ENCODE results near the gene CRIP1.

The CRIP1 gene

GRCh38 chr14:105453847-105454246 is 32.8 kb upstream of the CRIP1 start:
- Histone ChIP-seq H3K4me3 (ENCODE audit: low read length in 2 of 2) (no peak overlapping the region), H3K36me3 (ENCODE audit: control insufficient read depth in 2 of 2, insufficient read depth in 2 of 2, low read length in 2 of 2) (peaks cover 22 to 25% of the 10 kb centered on the region in 2 donors), H3K9ac (ENCODE audit: low read length in 2 of 2) (no peak overlapping the region), H3K27ac (ENCODE audit: low read length) (no peak overlapping the region), H3K4me1 (ENCODE audit: control insufficient read depth, insufficient read depth, low read length) (peaks cover 3% of the 10 kb centered on the region), H3K27me3 (ENCODE audit: control insufficient read depth in 1 of 2, insufficient read depth in 2 of 2, low read length in 2 of 2) (no peaks in the 10 kb centered on the region), H3K9me3 (ENCODE audit: control insufficient read depth in 2 of 2, low read length in 2 of 2) (no peaks in the 10 kb centered on the region)

GRCh38 chr14:105455086-105455640 is 31.5 kb upstream of the CRIP1 start:
- H3K27ac ChIP-seq (ENCODE audit: low read length), result no peak overlapping the region
- H3K27me3 ChIP-seq (ENCODE audit: control insufficient read depth in 1 of 2, insufficient read depth in 2 of 2, low read length in 2 of 2), result no peaks in the 10 kb centered on the region
- no peak overlapping the region for H3K4me3 ChIP-seq (ENCODE audit: low read length in 2 of 2)
- H3K4me1 ChIP-seq (ENCODE audit: control insufficient read depth, insufficient read depth, low read length), result no peaks in the 10 kb centered on the region
- no peaks in the 10 kb centered on the region for H3K9me3 ChIP-seq (ENCODE audit: control insufficient read depth in 2 of 2, low read length in 2 of 2)
- peaks cover 22 to 25% of the 10 kb centered on the region in 2 donors for H3K36me3 ChIP-seq (ENCODE audit: control insufficient read depth in 2 of 2, insufficient read depth in 2 of 2, low read length in 2 of 2)
- H3K9ac ChIP-seq (ENCODE audit: low read length in 2 of 2), result no peak overlapping the region

- H3K4me1 ChIP-seq (ENCODE audit: control insufficient read depth, insufficient read depth, low read length), result no peaks in the 10 kb centered on the region
- peaks cover 23 to 26% of the 10 kb centered on the region in 2 donors for H3K36me3 ChIP-seq (ENCODE audit: control insufficient read depth in 2 of 2, insufficient read depth in 2 of 2, low read length in 2 of 2)
- no peaks in the 10 kb centered on the region for H3K9me3 ChIP-seq (ENCODE audit: control insufficient read depth in 2 of 2, low read length in 2 of 2)
- no peak overlapping the region for H3K4me3 ChIP-seq (ENCODE audit: low read length in 2 of 2)
- H3K9ac ChIP-seq (ENCODE audit: low read length in 2 of 2), result no peak overlapping the region
- H3K27me3 ChIP-seq (ENCODE audit: control insufficient read depth in 1 of 2, insufficient read depth in 2 of 2, low read length in 2 of 2), result no peaks in the 10 kb centered on the region
- H3K27ac ChIP-seq (ENCODE audit: low read length), result no peak overlapping the region
Measured at GRCh38 chr14:105455766-105456660, 30.7 kb upstream of the CRIP1 start.

- H3K27ac ChIP-seq (ENCODE audit: low read length), result no peak overlapping the region
- no peaks in the 10 kb centered on the region for H3K4me1 ChIP-seq (ENCODE audit: control insufficient read depth, insufficient read depth, low read length)
- H3K27me3 ChIP-seq (ENCODE audit: control insufficient read depth in 1 of 2, insufficient read depth in 2 of 2, low read length in 2 of 2), result no peaks in the 10 kb centered on the region
- H3K4me3 ChIP-seq (ENCODE audit: low read length in 2 of 2), result no peak overlapping the region
- H3K36me3 ChIP-seq (ENCODE audit: control insufficient read depth in 2 of 2, insufficient read depth in 2 of 2, low read length in 2 of 2), result peaks cover 23 to 24% of the 10 kb centered on the region in 2 donors
- H3K9ac ChIP-seq (ENCODE audit: low read length in 2 of 2), result no peak overlapping the region
- no peaks in the 10 kb centered on the region for H3K9me3 ChIP-seq (ENCODE audit: control insufficient read depth in 2 of 2, low read length in 2 of 2)
Measured at GRCh38 chr14:105456736-105457617, 29.7 kb upstream of the CRIP1 start.

GRCh38 chr14:105458010-105458409 is 28.7 kb upstream of the CRIP1 start:
- Histone ChIP-seq H3K9ac (ENCODE audit: low read length in 2 of 2) (no peak overlapping the region), H3K27ac (ENCODE audit: low read length) (no peak overlapping the region), H3K4me1 (ENCODE audit: control insufficient read depth, insufficient read depth, low read length) (no peaks in the 10 kb centered on the region), H3K27me3 (ENCODE audit: control insufficient read depth in 1 of 2, insufficient read depth in 2 of 2, low read length in 2 of 2) (no peaks in the 10 kb centered on the region), H3K36me3 (ENCODE audit: control insufficient read depth in 2 of 2, insufficient read depth in 2 of 2, low read length in 2 of 2) (peaks cover 21 to 23% of the 10 kb centered on the region in 2 donors), H3K4me3 (ENCODE audit: low read length in 2 of 2) (no peak overlapping the region), H3K9me3 (ENCODE audit: control insufficient read depth in 2 of 2, low read length in 2 of 2) (no peaks in the 10 kb centered on the region)

GRCh38 chr14:105458571-105458970 is 28.1 kb upstream of the CRIP1 start:
- Histone ChIP-seq H3K9ac (ENCODE audit: low read length in 2 of 2) (no peak overlapping the region), H3K4me1 (ENCODE audit: control insufficient read depth, insufficient read depth, low read length) (no peaks in the 10 kb centered on the region), H3K27ac (ENCODE audit: low read length) (no peak overlapping the region), H3K9me3 (ENCODE audit: control insufficient read depth in 2 of 2, low read length in 2 of 2) (no peaks in the 10 kb centered on the region), H3K4me3 (ENCODE audit: low read length in 2 of 2) (no peak overlapping the region), H3K27me3 (ENCODE audit: control insufficient read depth in 1 of 2, insufficient read depth in 2 of 2, low read length in 2 of 2) (no peaks in the 10 kb centered on the region), H3K36me3 (ENCODE audit: control insufficient read depth in 2 of 2, insufficient read depth in 2 of 2, low read length in 2 of 2) (peaks cover 18 to 24% of the 10 kb centered on the region in 2 donors)

- Histone ChIP-seq H3K27ac (ENCODE audit: low read length) (no peak overlapping the region), H3K4me3 (ENCODE audit: low read length in 2 of 2) (no peak overlapping the region), H3K9ac (ENCODE audit: low read length in 2 of 2) (no peak overlapping the region), H3K36me3 (ENCODE audit: control insufficient read depth in 2 of 2, insufficient read depth in 2 of 2, low read length in 2 of 2) (peaks cover 23 to 26% of the 10 kb centered on the region in 2 donors), H3K9me3 (ENCODE audit: control insufficient read depth in 2 of 2, low read length in 2 of 2) (no peaks in the 10 kb centered on the region), H3K27me3 (ENCODE audit: control insufficient read depth in 1 of 2, insufficient read depth in 2 of 2, low read length in 2 of 2) (no peaks in the 10 kb centered on the region), H3K4me1 (ENCODE audit: control insufficient read depth, insufficient read depth, low read length) (no peaks in the 10 kb centered on the region)
Measured at GRCh38 chr14:105460116-105460515, 26.6 kb upstream of the CRIP1 start.

- Histone ChIP-seq H3K27ac (ENCODE audit: low read length) (no peak overlapping the region), H3K36me3 (ENCODE audit: control insufficient read depth in 2 of 2, insufficient read depth in 2 of 2, low read length in 2 of 2) (peaks cover 20 to 28% of the 10 kb centered on the region in 2 donors), H3K4me1 (ENCODE audit: control insufficient read depth, insufficient read depth, low read length) (no peaks in the 10 kb centered on the region), H3K4me3 (ENCODE audit: low read length in 2 of 2) (no peak overlapping the region), H3K9ac (ENCODE audit: low read length in 2 of 2) (no peak overlapping the region), H3K27me3 (ENCODE audit: control insufficient read depth in 1 of 2, insufficient read depth in 2 of 2, low read length in 2 of 2) (no peaks in the 10 kb centered on the region), H3K9me3 (ENCODE audit: control insufficient read depth in 2 of 2, low read length in 2 of 2) (no peaks in the 10 kb centered on the region)
Measured at GRCh38 chr14:105460616-105461015, 26.1 kb upstream of the CRIP1 start.

GRCh38 chr14:105461903-105462302 is 24.8 kb upstream of the CRIP1 start:
- H3K4me3 ChIP-seq (ENCODE audit: low read length in 2 of 2), result no peak overlapping the region
- no peak overlapping the region for H3K27ac ChIP-seq (ENCODE audit: low read length)
- no peaks in the 10 kb centered on the region for H3K4me1 ChIP-seq (ENCODE audit: control insufficient read depth, insufficient read depth, low read length)
- H3K27me3 ChIP-seq (ENCODE audit: control insufficient read depth in 1 of 2, insufficient read depth in 2 of 2, low read length in 2 of 2), result no peaks in the 10 kb centered on the region
- H3K36me3 ChIP-seq (ENCODE audit: control insufficient read depth in 2 of 2, insufficient read depth in 2 of 2, low read length in 2 of 2), result peaks cover 20 to 26% of the 10 kb centered on the region in 2 donors
- H3K9ac ChIP-seq (ENCODE audit: low read length in 2 of 2), result no peak overlapping the region
- H3K9me3 ChIP-seq (ENCODE audit: control insufficient read depth in 2 of 2, low read length in 2 of 2), result no peaks in the 10 kb centered on the region

- peaks cover 17 to 29% of the 10 kb centered on the region in 2 donors for H3K36me3 ChIP-seq (ENCODE audit: control insufficient read depth in 2 of 2, insufficient read depth in 2 of 2, low read length in 2 of 2)
- H3K9me3 ChIP-seq (ENCODE audit: control insufficient read depth in 2 of 2, low read length in 2 of 2), result no peaks in the 10 kb centered on the region
- H3K27me3 ChIP-seq (ENCODE audit: control insufficient read depth in 1 of 2, insufficient read depth in 2 of 2, low read length in 2 of 2), result no peaks in the 10 kb centered on the region
- H3K4me3 ChIP-seq (ENCODE audit: low read length in 2 of 2), result no peak overlapping the region
- peaks cover 15% of the 10 kb centered on the region for H3K4me1 ChIP-seq (ENCODE audit: control insufficient read depth, insufficient read depth, low read length)
- no peak overlapping the region for H3K27ac ChIP-seq (ENCODE audit: low read length)
- no peak overlapping the region for H3K9ac ChIP-seq (ENCODE audit: low read length in 2 of 2)
Measured at GRCh38 chr14:105464501-105464900, 22.2 kb upstream of the CRIP1 start.
